ENCODE results near the gene LCN1.
"Not testable (repeated sequence)": the region's sequence is repeated elsewhere in the genome, so short reads cannot be mapped to it uniquely, and the experiment has no call there.

Gene LCN1

GRCh38 chr9:135517407-135517822 is 3.8 kb upstream of the LCN1 start:
- DNase-seq: no peak
- in situ Hi-C loops (cut with MboI; ENCODE audit: low pct_unique_long_range_greater_than_20kb, low sequenced_read_pairs): no loop called here

GRCh38 chr9:135519179-135519971 is 1.9 kb upstream of the LCN1 start:
- in situ Hi-C loops (cut with MboI; ENCODE audit: low pct_unique_long_range_greater_than_20kb, low sequenced_read_pairs): no loop called here
- no peak for DNase-seq

- in situ Hi-C loops (cut with MboI; ENCODE audit: low pct_unique_long_range_greater_than_20kb, low sequenced_read_pairs): no loop called here
- DNase-seq: no peak
These were observed 412 bp downstream of the LCN1 start for GRCh38 chr9:135521608-135522095.

- in situ Hi-C loops (cut with MboI; ENCODE audit: low pct_unique_long_range_greater_than_20kb, low sequenced_read_pairs): no loop called here
- DNase-seq: no peak
These were observed 1.1 kb downstream of the LCN1 start for GRCh38 chr9:135522137-135522877.

- in situ Hi-C loops (cut with MboI; ENCODE audit: low pct_unique_long_range_greater_than_20kb, low sequenced_read_pairs): no loop called here
- DNase-seq: no peak
These were observed 1.7 kb downstream of the LCN1 start for GRCh38 chr9:135522931-135523330.

- in situ Hi-C loops (cut with MboI; ENCODE audit: low pct_unique_long_range_greater_than_20kb, low sequenced_read_pairs): no loop called here
- no peak for DNase-seq
These were observed 2.4 kb downstream of the LCN1 start for GRCh38 chr9:135523521-135524129.

GRCh38 chr9:135524130-135524861 is 3.1 kb downstream of the LCN1 start:
- no peak for DNase-seq
- in situ Hi-C loops (cut with MboI; ENCODE audit: low pct_unique_long_range_greater_than_20kb, low sequenced_read_pairs): no loop called here

GRCh38 chr9:135525241-135526088 is 4.2 kb downstream of the LCN1 start:
- DNase-seq: no peak
- in situ Hi-C loops (cut with MboI; ENCODE audit: low pct_unique_long_range_greater_than_20kb, low sequenced_read_pairs): no loop called here

GRCh38 chr9:135526089-135526729 is 5.0 kb downstream of the LCN1 start:
- in situ Hi-C loops (cut with MboI; ENCODE audit: low pct_unique_long_range_greater_than_20kb, low sequenced_read_pairs): no loop called here
- no peak for DNase-seq

- in situ Hi-C loops (cut with MboI; ENCODE audit: low pct_unique_long_range_greater_than_20kb, low sequenced_read_pairs): no loop called here
- no peak for DNase-seq
These were observed 5.7 kb downstream of the LCN1 start for GRCh38 chr9:135526730-135527571.

GRCh38 chr9:135528842-135529435 is 7.7 kb downstream of the LCN1 start:
- in situ Hi-C loops (cut with MboI; ENCODE audit: low pct_unique_long_range_greater_than_20kb, low sequenced_read_pairs); DNase-seq: not testable (repeated sequence)

- in situ Hi-C loops (cut with MboI; ENCODE audit: low pct_unique_long_range_greater_than_20kb, low sequenced_read_pairs): no loop called here
- no peak for DNase-seq
These were observed 8.9 kb downstream of the LCN1 start for GRCh38 chr9:135530146-135530545.

GRCh38 chr9:135531096-135531495 is 9.9 kb downstream of the LCN1 start:
- no peak for DNase-seq
- in situ Hi-C loops (cut with MboI; ENCODE audit: low pct_unique_long_range_greater_than_20kb, low sequenced_read_pairs): no loop called here

GRCh38 chr9:135533113-135533512 is 11.9 kb downstream of the LCN1 start:
- no peak for DNase-seq
- in situ Hi-C loops (cut with MboI; ENCODE audit: low pct_unique_long_range_greater_than_20kb, low sequenced_read_pairs): no loop called here

GRCh38 chr9:135533674-135534073 is 12.4 kb downstream of the LCN1 start:
- in situ Hi-C loops (cut with MboI; ENCODE audit: low pct_unique_long_range_greater_than_20kb, low sequenced_read_pairs): no loop called here
- DNase-seq: no peak

- DNase-seq; in situ Hi-C loops (cut with MboI; ENCODE audit: low pct_unique_long_range_greater_than_20kb, low sequenced_read_pairs): not testable (repeated sequence)
These were observed 13.0 kb downstream of the LCN1 start for GRCh38 chr9:135534192-135534711.

GRCh38 chr9:135534826-135535225 is 13.6 kb downstream of the LCN1 start:
- in situ Hi-C loops (cut with MboI; ENCODE audit: low pct_unique_long_range_greater_than_20kb, low sequenced_read_pairs); DNase-seq: not testable (repeated sequence)
